Stimulated activated CD4-positive, alpha-beta T cell treated with anti-CD3 and anti-CD28 coated beads, Interleukin-1b, Interleukin-23, amount 100 ng/mL, for 48 hours (primary cell): ENCODE results near the gene FAM180A.
"Not testable (repeated sequence)": the region's sequence is repeated elsewhere in the genome, so short reads cannot be mapped to it uniquely, and the experiment has no call there.

Experiments used
- DNase-seq: peaks from one replicate; pipeline ENCODE4 v3.0.0-alpha.2; 2020

Gene FAM180A

GRCh38 chr7:135737306-135737647 is 11.3 kb downstream of the FAM180A start:
- DNase-seq: not testable (repeated sequence)

- DNase-seq: no peak
These were observed 11.9 kb downstream of the FAM180A start for GRCh38 chr7:135736586-135737305.

- no peak for DNase-seq
These were observed 14.3 kb downstream of the FAM180A start for GRCh38 chr7:135734343-135734689.

- no peak for DNase-seq
These were observed 14.8 kb downstream of the FAM180A start for GRCh38 chr7:135733603-135734342.

- DNase-seq: no peak
These were observed 17.5 kb downstream of the FAM180A start for GRCh38 chr7:135731131-135731530.

- DNase-seq: no peak
These were observed 19.4 kb downstream of the FAM180A start for GRCh38 chr7:135729230-135729629.

GRCh38 chr7:135728136-135728669 is 20.4 kb downstream of the FAM180A start, which contains the start of gene SLC13A4:
SLC13A4 (minus strand) TSS chr7:135728186; CDS start chr7:135727496, 690 bp downstream.
- DNase-seq: no peak

GRCh38 chr7:135726911-135727673 is 21.5 kb downstream of the FAM180A start:
- no peak for DNase-seq

GRCh38 chr7:135726276-135726788 is 22.3 kb downstream of the FAM180A start:
- no peak for DNase-seq

GRCh38 chr7:135723411-135723810 is 25.2 kb downstream of the FAM180A start:
- no peak for DNase-seq

GRCh38 chr7:135721198-135721820 is 27.3 kb downstream of the FAM180A start:
- no peak for DNase-seq

- DNase-seq: no peak
These were observed 28.9 kb downstream of the FAM180A start for GRCh38 chr7:135719688-135720087.

- no peak for DNase-seq
These were observed 29.7 kb downstream of the FAM180A start for GRCh38 chr7:135718794-135719437.

- DNase-seq: no peak
These were observed 30.4 kb downstream of the FAM180A start for GRCh38 chr7:135718219-135718618.

- no peak for DNase-seq
These were observed 30.9 kb downstream of the FAM180A start for GRCh38 chr7:135717693-135718092.

- DNase-seq: no peak
These were observed 31.9 kb downstream of the FAM180A start for GRCh38 chr7:135716677-135717238.

- no peak for DNase-seq
These were observed 32.9 kb downstream of the FAM180A start for GRCh38 chr7:135715673-135716072.

- no peak for DNase-seq
These were observed 33.5 kb downstream of the FAM180A start for GRCh38 chr7:135715055-135715522.

- DNase-seq: no peak
These were observed 34.0 kb downstream of the FAM180A start for GRCh38 chr7:135714534-135715009.

- no peak for DNase-seq
These were observed 34.7 kb downstream of the FAM180A start for GRCh38 chr7:135713836-135714470.

GRCh38 chr7:135712796-135713195 is 35.8 kb downstream of the FAM180A start:
- DNase-seq: no peak
